Middle frontal gyrus (tissue), 1 donor: ENCODE results near the gene FBLL1.
"Not testable (repeated sequence)": the region's sequence is repeated elsewhere in the genome, so short reads cannot be mapped to it uniquely, and the experiment has no call there.

Experiments
- DNase-seq: peaks from one replicate; pipeline ENCODE4 v3.0.0-alpha.2; 2015; ENCODE audit warnings: low spot score; ENCODE audit errors: extremely low spot score

FBLL1 gene

GRCh38 chr5:168552146-168552545 lies 23.0 kb downstream of the FBLL1 start:
- DNase-seq: no peak

DNA sequence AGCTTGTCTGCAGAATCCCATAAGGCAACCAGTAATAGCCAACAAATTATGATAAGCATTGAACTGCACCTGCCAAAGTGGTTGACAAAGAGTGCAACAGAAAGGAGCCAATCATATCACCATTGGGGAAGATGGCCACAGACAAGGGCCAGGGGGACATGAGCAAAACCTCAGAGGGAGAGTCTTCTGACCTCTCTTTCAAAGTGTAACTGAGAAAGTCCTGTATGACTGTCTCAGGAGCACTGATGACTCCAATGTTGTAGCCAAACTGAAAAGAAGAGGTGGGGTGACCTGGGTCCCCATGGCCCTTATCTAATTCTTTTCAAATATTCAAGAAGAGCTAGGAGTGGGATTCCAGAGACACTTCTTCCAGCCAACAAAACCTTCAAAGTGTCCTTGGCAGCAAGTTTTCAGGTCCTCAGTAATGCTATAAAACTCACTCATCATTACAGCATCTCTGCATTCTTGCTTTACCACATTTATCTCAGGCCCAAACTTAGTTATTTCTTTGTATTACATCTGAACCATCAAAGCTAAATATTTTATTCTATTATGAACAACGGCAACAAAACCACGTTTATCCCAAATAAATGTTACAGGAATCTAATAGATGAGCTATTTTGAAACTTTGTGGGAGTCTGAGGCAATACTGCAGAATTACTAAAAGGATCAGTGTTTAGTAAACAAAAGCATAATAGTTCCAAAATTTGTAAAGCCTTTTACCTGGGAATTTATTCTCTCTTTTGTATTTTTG lies 24.4 kb downstream of the FBLL1 start:
- DNase-seq: no peak

DNA sequence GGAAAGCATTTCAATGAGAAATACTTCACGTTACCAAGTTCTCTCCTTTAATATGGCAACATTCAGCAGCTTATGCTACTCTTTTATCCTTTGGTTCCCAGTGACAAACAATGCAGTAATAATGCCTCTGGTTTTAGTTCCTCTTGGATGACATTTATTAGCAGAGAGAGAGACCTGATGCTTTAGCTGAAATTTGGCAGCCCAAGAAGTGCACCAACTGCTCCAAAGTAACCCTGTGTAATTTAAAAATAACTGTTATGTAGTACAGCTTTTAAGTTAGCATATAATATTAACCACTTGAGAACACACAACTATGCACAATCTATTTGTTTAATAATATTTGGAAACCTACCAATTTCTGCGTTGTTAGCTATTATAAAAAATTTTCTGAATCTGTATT lies 28.3 kb downstream of the FBLL1 start:
- no peak for DNase-seq

DNA sequence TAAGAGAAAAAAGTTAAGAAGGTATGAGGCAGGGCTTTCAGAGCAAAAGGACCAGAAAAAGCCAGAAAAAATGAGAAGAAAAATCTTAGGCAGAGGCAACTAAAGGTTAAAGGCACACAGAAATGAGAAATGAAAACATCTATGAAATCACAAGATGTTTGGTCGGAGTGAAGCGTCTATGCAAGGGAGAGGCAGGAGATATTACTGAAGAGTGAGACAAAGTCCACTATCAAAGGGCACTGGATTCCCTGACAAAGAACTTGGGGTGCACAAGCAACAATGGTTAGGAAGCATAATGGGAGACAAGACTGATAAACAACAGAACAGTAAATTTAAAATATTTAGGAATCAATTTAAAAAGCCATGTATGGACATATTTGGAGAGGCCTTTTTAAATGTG lies 33.2 kb downstream of the FBLL1 start:
- DNase-seq: no peak

DNA sequence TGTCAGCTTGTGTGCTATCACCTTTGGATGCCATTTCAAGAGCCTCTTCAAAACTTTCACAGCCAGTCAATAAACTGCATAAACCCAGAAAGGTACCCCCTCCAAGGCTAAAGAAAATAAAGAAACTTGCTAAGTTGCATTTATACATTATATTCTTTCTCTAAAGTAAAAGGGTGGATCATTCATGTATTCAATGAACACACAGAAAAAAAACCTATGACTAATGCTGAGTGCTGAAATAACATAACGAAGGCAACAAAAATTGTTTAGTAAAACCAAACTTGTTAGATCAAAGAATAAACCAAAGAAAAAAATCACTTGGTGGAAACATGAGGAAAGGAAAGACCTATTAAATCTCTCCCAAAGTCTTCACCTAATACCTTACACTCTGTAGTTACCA lies 34.9 kb downstream of the FBLL1 start:
- no peak for DNase-seq

- no peak for DNase-seq
Measured at GRCh38 chr5:168568738-168569137, 39.6 kb downstream of the FBLL1 start.

DNA sequence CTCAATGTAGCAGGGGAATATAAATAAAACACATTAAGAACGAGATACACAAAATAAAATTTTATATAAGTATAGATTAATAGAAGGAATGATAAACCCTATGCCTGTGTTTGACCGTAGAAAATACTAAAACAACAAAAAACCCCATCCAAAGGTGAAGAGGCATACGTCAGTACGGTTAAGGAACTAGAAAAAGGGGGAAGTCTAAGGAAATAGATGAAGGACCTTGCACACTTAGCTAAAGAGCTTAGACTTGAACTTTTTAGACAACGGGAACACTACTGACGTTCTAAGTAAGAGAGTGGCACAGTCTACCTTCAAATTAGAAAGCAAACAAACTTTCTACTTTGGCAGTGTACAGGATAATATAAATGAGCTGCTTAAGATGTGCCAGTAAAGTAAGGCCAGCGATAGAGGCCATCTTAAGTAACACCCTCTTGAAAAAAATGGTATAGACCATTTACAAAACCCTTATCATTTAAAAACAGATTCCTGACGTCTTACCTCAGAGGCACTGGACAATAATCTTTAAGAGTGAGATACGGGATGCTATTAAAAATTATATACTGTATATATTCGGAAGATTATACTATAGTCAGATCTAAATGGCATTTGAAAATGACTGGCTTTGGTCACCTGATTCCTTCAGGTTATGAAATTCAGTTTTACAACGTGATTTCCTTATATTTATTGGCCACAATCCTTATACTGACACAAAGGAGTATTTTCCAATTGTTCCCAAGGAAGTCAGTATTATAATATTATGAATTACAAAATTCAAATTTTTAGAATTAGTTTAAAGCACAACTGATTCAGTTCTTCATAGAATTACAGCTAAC lies 41.6 kb downstream of the FBLL1 start:
- no peak for DNase-seq

DNA sequence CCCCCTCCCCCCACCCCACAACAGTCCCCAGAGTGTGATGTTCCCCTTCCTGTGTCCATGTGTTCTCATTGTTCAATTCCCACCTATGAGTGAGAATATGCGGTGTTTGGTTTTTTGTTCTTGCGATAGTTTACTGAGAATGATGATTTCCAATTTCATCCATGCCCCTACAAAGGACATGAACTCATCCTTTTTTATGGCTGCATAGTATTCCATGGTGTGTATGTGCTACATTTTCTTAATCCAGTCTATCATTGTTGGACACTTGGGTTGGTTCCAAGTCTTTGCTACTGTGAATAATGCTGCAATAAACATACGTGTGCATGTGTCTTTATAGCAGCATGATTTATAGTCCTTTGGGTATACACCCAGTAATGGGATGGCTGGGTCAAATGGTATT lies 44.6 kb downstream of the FBLL1 start:
- not testable (repeated sequence) for DNase-seq

- DNase-seq: not testable (repeated sequence)
Measured at GRCh38 chr5:168574156-168574555, 45.1 kb downstream of the FBLL1 start.

GRCh38 chr5:168575391-168576372 lies 46.6 kb downstream of the FBLL1 start:
- no peak for DNase-seq

DNA sequence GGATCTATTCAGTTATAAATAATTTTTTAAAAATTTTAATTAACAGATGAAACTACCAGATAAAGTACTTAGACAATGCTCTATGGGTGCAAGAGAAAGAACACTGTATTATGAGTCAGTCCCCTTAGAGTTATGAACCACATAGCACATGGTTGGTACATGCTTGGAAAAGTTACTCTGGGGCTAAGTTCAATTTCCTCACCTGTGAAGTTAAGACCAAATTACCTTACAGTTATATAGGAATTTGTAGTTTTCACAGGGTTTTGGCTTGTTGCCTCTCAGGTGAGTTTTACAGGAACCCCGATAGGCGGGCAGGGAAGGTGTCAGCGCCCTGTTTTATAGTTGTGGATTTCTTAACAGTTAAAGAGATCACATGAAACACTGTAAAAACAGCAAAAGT lies 48.9 kb downstream of the FBLL1 start:
- no peak for DNase-seq

DNA sequence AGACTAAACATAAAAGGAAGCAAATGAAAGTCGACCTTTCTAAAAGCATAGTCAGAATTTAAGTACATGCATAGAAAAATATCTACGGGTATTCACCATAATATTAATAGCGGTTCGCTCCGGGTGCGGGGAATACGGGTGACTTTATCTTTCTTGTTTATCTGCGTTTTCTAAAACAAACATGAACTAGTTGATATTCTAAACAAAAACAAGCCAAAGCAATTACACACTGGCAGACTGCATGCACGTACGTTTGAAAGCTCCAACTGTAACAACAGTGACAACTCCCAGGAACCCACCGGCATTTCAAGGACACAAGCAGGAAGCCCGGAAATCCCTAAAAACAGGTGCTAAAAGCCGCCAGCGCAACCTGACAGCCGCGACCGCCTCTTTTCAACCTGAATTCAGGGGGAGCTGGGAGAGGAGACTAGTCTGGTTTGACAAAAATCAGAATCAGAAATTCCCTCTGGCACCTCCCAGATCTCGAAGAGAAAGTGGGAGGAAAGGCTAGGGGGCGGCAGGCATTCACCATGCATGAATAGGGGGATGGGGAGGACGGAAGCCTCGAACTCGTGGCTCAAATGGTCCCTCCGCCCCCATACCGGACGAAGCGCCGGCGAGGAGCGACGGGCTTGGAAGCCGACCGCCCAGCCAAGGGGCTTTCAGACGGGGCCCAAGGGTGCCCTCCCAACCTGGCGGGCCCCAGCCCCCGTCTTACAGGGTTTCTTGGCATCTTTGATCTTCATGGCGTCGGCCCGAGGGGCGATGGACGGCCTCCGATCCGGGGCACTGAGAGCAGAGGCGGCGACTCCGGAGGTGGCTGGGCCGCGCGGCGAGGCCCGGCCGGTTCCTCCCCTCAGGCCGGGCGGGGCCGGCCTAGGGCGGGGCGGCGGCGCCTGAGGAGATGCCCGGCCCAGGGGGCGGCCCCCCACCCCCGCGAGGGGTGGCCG lies 49.7 kb downstream of the FBLL1 start, which contains the start of gene PANK3:
Gene PANK3, minus strand, starts transcription at position 831 of the 950 bp plus-strand sequence. Its CDS starts 85 bp downstream, at position 746.
- no peak for DNase-seq

DNA sequence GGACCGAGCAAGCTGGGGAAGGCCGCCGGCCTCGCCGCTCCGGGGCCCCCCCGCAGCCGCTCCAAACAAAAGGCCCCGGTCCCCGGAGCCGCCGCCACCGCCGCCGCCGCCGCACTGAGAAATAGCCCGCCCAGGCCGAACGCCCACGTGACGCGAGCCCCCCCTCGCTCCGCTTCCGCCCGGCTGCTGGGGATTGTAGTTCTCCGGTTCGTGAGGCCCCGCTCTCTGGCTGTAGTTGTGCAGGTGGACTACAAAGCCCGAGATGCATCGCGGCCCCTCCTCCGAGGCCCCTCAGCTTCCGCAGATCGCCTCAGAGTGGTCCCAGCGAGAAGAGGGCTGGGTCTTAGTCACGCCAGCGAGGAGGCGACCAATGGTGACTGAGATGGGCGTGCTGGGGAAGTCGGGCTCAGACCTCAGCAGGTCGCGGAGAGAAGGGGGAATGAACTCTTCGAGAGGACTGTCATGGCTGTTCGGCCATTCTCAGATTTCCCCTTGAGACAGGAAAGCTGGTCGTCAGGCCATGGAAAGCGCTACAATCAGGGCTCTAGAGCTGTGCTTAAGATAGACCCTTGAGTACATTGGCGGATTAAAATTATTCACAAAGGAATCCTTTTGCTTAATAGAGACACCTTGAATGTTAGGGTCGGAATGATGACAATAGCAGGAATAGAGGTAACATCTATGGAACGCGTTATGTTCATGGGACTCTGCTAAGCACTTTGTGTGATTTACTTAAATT lies 50.6 kb downstream of the FBLL1 start:
- peak; percentile 98 for DNase-seq

- no peak for DNase-seq
Measured at GRCh38 chr5:168580227-168580508, 51.1 kb downstream of the FBLL1 start.
